Activated CD8-positive, alpha-beta memory T cell treated with anti-CD3 and anti-CD28 coated beads, Interleukin-2, amount 10 ng/mL, durations not matched to agents 7 days and 5 days (primary cell): ENCODE data around the gene CORO1A. TPM values are rescaled to one million over a fixed set of nuclear protein-coding genes. Genes with fewer than 3 reads are reported as not detected.

Experiments used
- total RNA-seq, 2 experiments: library from RNA; stranded (reverse); gene quantifications; one replicate each; pipeline ENCODE4 v1.2.3, GENCODE V29; 2021

Gene CORO1A
- total RNA-seq, 2 experiments from 2014 or later: 1,639 to 1,875 TPM

Other genes with a start within 250 kb of the CORO1A start
- gene TMEM219, start 221.5 kb upstream of the CORO1A start, total RNA-seq: 10 to 100 TPM; 56.9 to 67.6 TPM
- 10 to 100 TPM; 51.1 to 55.3 TPM for gene TAOK2, start 209.7 kb upstream of the CORO1A start, total RNA-seq
- 10 to 100 TPM; 49.3 to 56.5 TPM for gene HIRIP3, start 188.0 kb upstream of the CORO1A start, total RNA-seq
- 100 to 1,000 TPM; 102 to 116 TPM for gene INO80E, start 187.4 kb upstream of the CORO1A start, total RNA-seq
- gene DOC2A, start 172.6 kb upstream of the CORO1A start, total RNA-seq: under 1 TPM in 1 of 2 experiments, not detected in 1; 0.49 TPM
- not detected for gene C16orf92, start 160.4 kb upstream of the CORO1A start, total RNA-seq
- gene TLCD3B, start 152.3 kb upstream of the CORO1A start, total RNA-seq: 1 to 10 TPM; 1.6 to 6.5 TPM
- gene ALDOA, start 117.8 kb upstream of the CORO1A start, total RNA-seq: 1,000 to 10,000 TPM; 1,292 to 1,318 TPM
- 100 to 1,000 TPM; 149 to 161 TPM for gene PPP4C, start 107.6 kb upstream of the CORO1A start, total RNA-seq
- gene TBX6, start 91.7 kb upstream of the CORO1A start, total RNA-seq: 1 to 10 TPM; 2.0 to 2.9 TPM
- gene YPEL3, start 87.4 kb upstream of the CORO1A start, total RNA-seq: 10 to 100 TPM; 47.2 to 47.8 TPM
- 10 to 100 TPM in 1 of 2 experiments, 1 to 10 TPM in 1; 8.1 to 19.5 TPM for gene GDPD3, start 70.1 kb upstream of the CORO1A start, total RNA-seq
- gene MAPK3, start 60.4 kb upstream of the CORO1A start, total RNA-seq: 10 to 100 TPM; 67.1 to 95.1 TPM
- gene BOLA2B, start 10.1 kb downstream of the CORO1A start, total RNA-seq: 100 to 1,000 TPM; 210 to 238 TPM
- gene SLX1A, start 10.3 kb downstream of the CORO1A start, total RNA-seq: 100 to 1,000 TPM; 109 to 121 TPM
- 10 to 100 TPM; 23.4 to 29.6 TPM for gene SULT1A3, start 15.7 kb downstream of the CORO1A start, total RNA-seq
- 10 to 100 TPM; 12.8 to 23.8 TPM for gene NPIPB13, start 64.9 kb downstream of the CORO1A start, total RNA-seq
- gene CD2BP2, start 171.7 kb downstream of the CORO1A start, total RNA-seq: 10 to 100 TPM; 70.0 to 94.9 TPM
- gene TBC1D10B, start 186.9 kb downstream of the CORO1A start, total RNA-seq: 10 to 100 TPM; 84.1 to 87.3 TPM
- gene MYL11, start 191.2 kb downstream of the CORO1A start, total RNA-seq: 1 to 10 TPM in 1 of 2 experiments, not detected in 1; 1.0 TPM
- 100 to 1,000 TPM; 259 to 278 TPM for gene SEPTIN1, start 199.0 kb downstream of the CORO1A start, total RNA-seq
- gene ZNF48, start 211.8 kb downstream of the CORO1A start, total RNA-seq: 10 to 100 TPM; 13.7 to 15.6 TPM
- 1 to 10 TPM; 4.9 to 5.4 TPM for gene ZNF771, start 224.0 kb downstream of the CORO1A start, total RNA-seq
- 100 to 1,000 TPM in 1 of 2 experiments, 10 to 100 TPM in 1; 72.0 to 108 TPM for gene DCTPP1, start 246.4 kb downstream of the CORO1A start, total RNA-seq